ENCODE measurements around the gene RAPGEFL1. TPM values are rescaled to one million over a fixed set of nuclear protein-coding genes. Genes with fewer than 3 reads are reported as not detected.
A peak's percentile ranks its signal among the peaks of the same experiment; 100 is the strongest.

RAPGEFL1 gene
- total RNA-seq, 1 donor from 2014 or later, result 6.8 TPM

DNA sequence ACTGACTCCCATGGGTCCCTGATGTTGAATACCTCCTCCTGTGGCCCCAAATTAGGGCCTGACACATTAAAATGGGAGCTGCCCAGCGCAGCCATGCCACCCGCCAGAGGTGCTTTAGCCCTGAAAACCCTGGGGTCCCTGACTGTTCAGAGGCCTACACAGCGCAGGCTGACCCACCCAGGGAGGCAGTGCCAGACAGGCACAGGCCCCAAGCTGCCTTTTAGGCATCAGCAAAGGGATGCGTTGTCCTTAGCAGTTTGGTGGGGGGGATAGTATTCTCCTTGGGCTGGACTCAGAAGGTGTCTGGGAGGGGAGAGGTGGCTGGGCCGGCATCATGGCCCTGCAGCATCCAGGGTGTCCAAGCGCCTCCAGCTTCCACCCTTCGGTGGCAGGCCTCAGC is 1.4 kb downstream of the RAPGEFL1 start:
- Histone ChIP-seq H3K9ac (no peak overlapping the region), H3K79me2 (ENCODE audit: low read depth) (no peaks in the 10 kb centered on the region), H3F3A (ENCODE audit: low read depth) (peaks cover 39% of the 10 kb centered on the region), H3K4me2 (peak overlapping the region; percentile 96), H3K4me1 (peaks cover 36% of the 10 kb centered on the region), H3K4me3 (no peak overlapping the region), H3K27me3 (no peaks in the 10 kb centered on the region), H2AFZ (replicated peaks) (no peak overlapping the region), H4K20me1 (ENCODE audit: low read depth) (peaks cover 42% of the 10 kb centered on the region), H3K36me3 (no peaks in the 10 kb centered on the region), H3K9me3 (ENCODE audit: low read depth) (no peaks in the 10 kb centered on the region), H3K27ac (no peak overlapping the region)
- Mint-ChIP-seq H3K36me3 (peaks cover 11% of the 10 kb centered on the region), H3K4me1 (peaks cover 39% of the 10 kb centered on the region), H3K9me3 (no peaks in the 10 kb centered on the region), H3K27ac (no peak overlapping the region), H3K27me3 (ENCODE audit: insufficient read depth, low read depth) (no peaks in the 10 kb centered on the region), H3K4me3 (peak overlapping the region; percentile 48)
- TF ChIP-seq, protein P1, sequence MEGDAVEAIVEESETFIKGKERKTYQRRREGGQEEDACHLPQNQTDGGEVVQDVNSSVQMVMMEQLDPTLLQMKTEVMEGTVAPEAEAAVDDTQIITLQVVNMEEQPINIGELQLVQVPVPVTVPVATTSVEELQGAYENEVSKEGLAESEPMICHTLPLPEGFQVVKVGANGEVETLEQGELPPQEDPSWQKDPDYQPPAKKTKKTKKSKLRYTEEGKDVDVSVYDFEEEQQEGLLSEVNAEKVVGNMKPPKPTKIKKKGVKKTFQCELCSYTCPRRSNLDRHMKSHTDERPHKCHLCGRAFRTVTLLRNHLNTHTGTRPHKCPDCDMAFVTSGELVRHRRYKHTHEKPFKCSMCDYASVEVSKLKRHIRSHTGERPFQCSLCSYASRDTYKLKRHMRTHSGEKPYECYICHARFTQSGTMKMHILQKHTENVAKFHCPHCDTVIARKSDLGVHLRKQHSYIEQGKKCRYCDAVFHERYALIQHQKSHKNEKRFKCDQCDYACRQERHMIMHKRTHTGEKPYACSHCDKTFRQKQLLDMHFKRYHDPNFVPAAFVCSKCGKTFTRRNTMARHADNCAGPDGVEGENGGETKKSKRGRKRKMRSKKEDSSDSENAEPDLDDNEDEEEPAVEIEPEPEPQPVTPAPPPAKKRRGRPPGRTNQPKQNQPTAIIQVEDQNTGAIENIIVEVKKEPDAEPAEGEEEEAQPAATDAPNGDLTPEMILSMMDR (IDR thresholded peaks at IDR 0.05), result no peak
- DNase-seq (ENCODE audit: low spot score), result no peak

DNA sequence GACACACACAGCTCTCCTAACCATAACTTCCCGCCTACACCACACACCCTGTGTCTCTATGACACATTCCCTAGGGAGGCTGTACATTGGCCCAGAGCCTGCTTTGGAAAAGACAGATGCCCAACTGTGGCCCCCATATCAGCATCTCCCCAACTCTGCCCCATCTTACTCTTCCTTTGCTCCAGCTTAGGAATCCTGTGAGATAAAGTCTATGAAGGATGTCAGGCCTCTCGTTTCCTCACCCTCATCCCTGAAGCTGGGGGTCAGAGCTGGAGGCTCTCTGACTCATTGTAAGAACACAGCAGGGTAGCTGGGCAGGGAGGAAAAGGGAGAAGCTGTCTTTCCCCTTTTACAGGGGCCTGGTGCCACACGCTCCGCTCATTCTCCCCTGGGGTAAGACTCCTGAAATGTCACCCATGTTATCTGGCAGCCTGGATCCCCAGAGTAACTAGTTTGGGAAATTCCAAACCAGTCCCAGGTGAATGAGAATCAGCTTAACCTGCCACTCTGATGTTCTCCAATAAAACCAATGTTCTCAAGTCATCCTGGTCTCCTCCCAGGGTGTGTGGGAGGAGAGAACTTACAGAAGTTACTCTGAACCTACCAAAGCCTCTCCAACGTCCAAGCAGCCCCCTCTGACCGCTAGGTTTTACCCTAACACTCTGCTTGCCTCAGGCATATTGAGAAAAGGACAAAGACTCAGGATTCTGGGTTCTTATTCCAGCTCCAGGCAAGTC is 2.8 kb downstream of the RAPGEFL1 start:
- H2AFZ ChIP-seq (replicated peaks), result no peak overlapping the region
- H3K36me3 ChIP-seq, result no peaks in the 10 kb centered on the region
- peak overlapping the region; percentile 48 for H3K4me3 Mint-ChIP-seq
- H3K4me3 ChIP-seq, result no peak overlapping the region
- H3K4me1 ChIP-seq, result peaks cover 30% of the 10 kb centered on the region
- H3K27me3 ChIP-seq, result no peaks in the 10 kb centered on the region
- TF ChIP-seq EZH2 (IDR thresholded peaks at IDR 0.05), result no peak
- TF ChIP-seq, protein P1 (IDR thresholded peaks at IDR 0.05), result no peak
- no peak for TF ChIP-seq EZH2phosphoT487 (IDR thresholded peaks at IDR 0.05)
- no peak for DNase-seq (ENCODE audit: low spot score)
- no peak overlapping the region for H3K27ac ChIP-seq
- H3K9ac ChIP-seq, result no peak overlapping the region
- no peaks in the 10 kb centered on the region for H3K9me3 ChIP-seq (ENCODE audit: low read depth)
- H4K20me1 ChIP-seq (ENCODE audit: low read depth), result peaks cover 38% of the 10 kb centered on the region
- peaks cover 8% of the 10 kb centered on the region for H3K36me3 Mint-ChIP-seq
- H3K27me3 Mint-ChIP-seq (ENCODE audit: insufficient read depth, low read depth), result no peaks in the 10 kb centered on the region
- peak overlapping the region; percentile 71 for H3K27ac Mint-ChIP-seq
- peaks cover 31% of the 10 kb centered on the region for H3K4me1 Mint-ChIP-seq
- no peaks in the 10 kb centered on the region for H3K9me3 Mint-ChIP-seq
- no peak overlapping the region for H3K4me2 ChIP-seq
- H3K79me2 ChIP-seq (ENCODE audit: low read depth), result no peaks in the 10 kb centered on the region
- H3F3A ChIP-seq (ENCODE audit: low read depth), result peaks cover 25% of the 10 kb centered on the region

DNA sequence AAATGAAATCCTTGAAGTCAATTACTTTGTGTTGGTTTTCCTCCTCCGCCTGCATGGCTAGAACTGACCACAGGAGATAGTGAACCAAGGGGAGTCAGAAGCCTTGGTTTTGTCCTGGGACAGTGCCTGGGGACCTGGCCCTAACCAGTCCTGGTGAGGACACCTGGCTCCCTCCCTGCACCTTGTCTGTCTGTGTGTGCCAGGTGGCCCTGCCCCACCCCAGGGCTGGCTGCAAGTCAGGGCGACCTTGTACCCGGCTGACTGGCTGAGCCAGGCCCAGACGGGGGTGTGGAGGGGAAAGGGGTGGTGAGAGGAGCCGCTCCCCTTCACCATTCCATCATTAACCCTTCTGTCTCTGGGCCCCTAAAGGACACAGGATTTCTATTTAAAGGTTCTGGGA is 3.4 kb downstream of the RAPGEFL1 start:
- Histone ChIP-seq H3F3A (ENCODE audit: low read depth) (peaks cover 19% of the 10 kb centered on the region), H3K79me2 (ENCODE audit: low read depth) (no peaks in the 10 kb centered on the region), H2AFZ (replicated peaks) (no peak overlapping the region), H4K20me1 (ENCODE audit: low read depth) (peaks cover 38% of the 10 kb centered on the region), H3K4me1 (peaks cover 25% of the 10 kb centered on the region), H3K27me3 (no peaks in the 10 kb centered on the region), H3K27ac (no peak overlapping the region), H3K4me3 (no peak overlapping the region), H3K9ac (no peak overlapping the region), H3K4me2 (no peak overlapping the region), H3K9me3 (ENCODE audit: low read depth) (no peaks in the 10 kb centered on the region), H3K36me3 (no peaks in the 10 kb centered on the region)
- Mint-ChIP-seq H3K4me3 (no peak overlapping the region), H3K9me3 (no peaks in the 10 kb centered on the region), H3K4me1 (peaks cover 29% of the 10 kb centered on the region), H3K27me3 (ENCODE audit: insufficient read depth, low read depth) (no peaks in the 10 kb centered on the region), H3K27ac (no peak overlapping the region), H3K36me3 (peaks cover 7% of the 10 kb centered on the region)
- DNase-seq (ENCODE audit: low spot score), result no peak
- TF ChIP-seq EZH2 (IDR thresholded peaks at IDR 0.05) (no peak), EZH2phosphoT487 (IDR thresholded peaks at IDR 0.05) (no peak)
- TF ChIP-seq, protein P1 (IDR thresholded peaks at IDR 0.05), result no peak

Measured in neural progenitor cell (in vitro differentiated cells).